Activated CD8-positive, alpha-beta memory T cell treated with anti-CD3 and anti-CD28 coated beads, Interleukin-2, amount 50 U/mL, for 4 hours (primary cell): ENCODE results near the gene ASB2.
A peak's percentile ranks its signal among the peaks of the same experiment; 100 is the strongest.

ENCODE experiments used
- DNase-seq: peaks from one replicate; pipeline ENCODE4 v3.0.0-alpha.2; 2020

The ASB2 gene

GRCh38 chr14:93977790-93978581, 1.6 kb upstream of the ASB2 start:
- DNase-seq: peak; percentile 65

- DNase-seq: no peak
These were observed 801 bp upstream of the ASB2 start for GRCh38 chr14:93977171-93977570.

- DNase-seq: no peak
These were observed 436 bp downstream of the ASB2 start for GRCh38 chr14:93975791-93976476.

GRCh38 chr14:93974833-93975232, 1.5 kb downstream of the ASB2 start:
- no peak for DNase-seq

- no peak for DNase-seq
These were observed 2.1 kb downstream of the ASB2 start for GRCh38 chr14:93974299-93974698.

GRCh38 chr14:93973607-93974006, 2.8 kb downstream of the ASB2 start:
- DNase-seq: no peak

- DNase-seq: no peak
These were observed 3.7 kb downstream of the ASB2 start for GRCh38 chr14:93972618-93973205.

- DNase-seq: no peak
These were observed 4.7 kb downstream of the ASB2 start for GRCh38 chr14:93971635-93972027.

- DNase-seq: peak; percentile 50
These were observed 5.3 kb downstream of the ASB2 start for GRCh38 chr14:93970965-93971634.

GRCh38 chr14:93970585-93970964, 5.8 kb downstream of the ASB2 start:
- DNase-seq: peak; percentile 76

GRCh38 chr14:93969082-93969828, 7.1 kb downstream of the ASB2 start:
- DNase-seq: no peak

GRCh38 chr14:93967637-93968250, 8.6 kb downstream of the ASB2 start:
- no peak for DNase-seq

GRCh38 chr14:93965946-93966474, 10.4 kb downstream of the ASB2 start:
- no peak for DNase-seq

GRCh38 chr14:93965287-93965821, 11.0 kb downstream of the ASB2 start:
- no peak for DNase-seq

- DNase-seq: no peak
These were observed 11.5 kb downstream of the ASB2 start for GRCh38 chr14:93964820-93965286.

- no peak for DNase-seq
These were observed 12.1 kb downstream of the ASB2 start for GRCh38 chr14:93964281-93964680.

- no peak for DNase-seq
These were observed 12.7 kb downstream of the ASB2 start for GRCh38 chr14:93963692-93964091.

GRCh38 chr14:93962701-93963601, 13.4 kb downstream of the ASB2 start:
- peak; percentile 49 for DNase-seq

- no peak for DNase-seq
These were observed 14.8 kb downstream of the ASB2 start for GRCh38 chr14:93961620-93962019.

GRCh38 chr14:93960774-93961438, 15.5 kb downstream of the ASB2 start:
- DNase-seq: no peak
